T47D (cell line): ENCODE measurements around the gene DDX17.

Experiments
- DNase-seq, 2 experiments: peaks; one replicate each; pipeline versions ENCODE4 v3.0.0 to v3.0.0-alpha.2; 2011 to 2012; ENCODE audit warnings: low read depth in 1 of 2, low spot score in 1 of 2
- JUND ChIP-seq: IDR thresholded peaks from 2 replicates; pipeline ENCODE4 v1.6.1; 2012; ENCODE audit warnings: low read depth
- in situ Hi-C: cut with HindIII; loops from 2 replicates; pipeline ENCODE4 v1.10.0; 2016; ENCODE audit warnings: low sequenced_read_pairs, low pct_unique_long_range_greater_than_20kb

DDX17 gene

GRCh38 chr22:38510416-38510970 is 4.4 kb upstream of the DDX17 start:
- TF ChIP-seq JUND: no peak
- no peak for DNase-seq
- in situ Hi-C loops: no loop called here

GRCh38 chr22:38505541-38506117 is 482 bp downstream of the DDX17 start:
- TF ChIP-seq JUND: no peak
- peak; percentile 41 to 60 for DNase-seq
- in situ Hi-C loops: no loop called here

GRCh38 chr22:38504731-38505540 is 1.2 kb downstream of the DDX17 start:
- in situ Hi-C loops: no loop called here
- no peak for TF ChIP-seq JUND
- peak in 1 of 2 experiments; percentile 40 for DNase-seq

- in situ Hi-C loops: no loop called here
- TF ChIP-seq JUND: no peak
- DNase-seq: no peak
Observed at GRCh38 chr22:38503021-38503420, 3.1 kb downstream of the DDX17 start.

- DNase-seq: no peak
- no peak for TF ChIP-seq JUND
- in situ Hi-C loops: no loop called here
Observed at GRCh38 chr22:38501797-38502672, 4.1 kb downstream of the DDX17 start.

GRCh38 chr22:38497869-38498268 is 8.2 kb downstream of the DDX17 start:
- no peak for DNase-seq
- in situ Hi-C loops: no loop called here

GRCh38 chr22:38494939-38495338 is 11.2 kb downstream of the DDX17 start:
- in situ Hi-C loops: no loop called here
- DNase-seq: no peak
- TF ChIP-seq JUND: no peak

More at GRCh38 chr22:38497869-38498268, 8.2 kb downstream of the DDX17 start:
- no peak for TF ChIP-seq JUND

GRCh38 chr22:38494498-38494897 is 11.6 kb downstream of the DDX17 start:
- TF ChIP-seq JUND: no peak
- DNase-seq: no peak
- in situ Hi-C loops: no loop called here

GRCh38 chr22:38491707-38492348 is 14.3 kb downstream of the DDX17 start:
- no peak for TF ChIP-seq JUND
- no peak for DNase-seq
- in situ Hi-C loops: no loop called here

- no peak for TF ChIP-seq JUND
- peak in 1 of 2 experiments; percentile 42 for DNase-seq
- in situ Hi-C loops: no loop called here
Observed at GRCh38 chr22:38490915-38491314, 15.2 kb downstream of the DDX17 start.

- no peak for TF ChIP-seq JUND
- no peak for DNase-seq
- in situ Hi-C loops: no loop called here
Observed at GRCh38 chr22:38490475-38490874, 15.6 kb downstream of the DDX17 start.

- no peak for TF ChIP-seq JUND
- in situ Hi-C loops: no loop called here
- DNase-seq: no peak
Observed at GRCh38 chr22:38489561-38490145, 16.5 kb downstream of the DDX17 start.
